GM19438 (cell line): ENCODE data around the gene ATP1B1.
"Not testable (repeated sequence)": the region's sequence is repeated elsewhere in the genome, so short reads cannot be mapped to it uniquely, and the experiment has no call there.

Experiments
- ATAC-seq: cut with Tn5 transposase; IDR thresholded peaks from one replicate; pipeline ENCODE4 v1.9.1; 2021; ENCODE audit warnings: low read depth; ENCODE audit not compliant: unreplicated experiment

ATP1B1 gene

DNA sequence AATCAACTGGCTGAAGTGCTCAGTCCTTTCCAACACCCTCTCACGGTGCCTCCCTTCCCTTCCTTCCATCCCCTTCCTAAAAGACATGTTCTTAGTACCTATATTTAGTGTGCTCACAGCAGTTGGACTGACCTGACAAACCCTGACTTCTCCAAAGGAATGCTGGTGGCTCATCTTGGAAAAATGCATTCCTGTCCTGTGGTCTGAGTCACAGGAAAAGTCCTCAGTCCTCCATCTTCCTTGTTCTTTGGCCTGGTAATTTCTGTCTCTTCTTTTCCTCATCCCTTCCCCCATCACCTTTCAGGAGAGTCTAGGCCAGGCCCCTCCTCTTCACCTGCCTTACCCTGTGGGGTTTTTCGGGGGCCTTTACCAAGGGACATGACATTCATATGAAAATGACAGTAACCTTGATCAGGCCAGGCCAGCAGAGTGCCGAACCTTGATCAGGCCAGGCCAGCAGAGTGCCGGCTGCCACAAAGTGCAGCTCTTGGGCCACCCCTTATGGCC lies 7.2 kb downstream of the ATP1B1 start:
- no peak for ATAC-seq

DNA sequence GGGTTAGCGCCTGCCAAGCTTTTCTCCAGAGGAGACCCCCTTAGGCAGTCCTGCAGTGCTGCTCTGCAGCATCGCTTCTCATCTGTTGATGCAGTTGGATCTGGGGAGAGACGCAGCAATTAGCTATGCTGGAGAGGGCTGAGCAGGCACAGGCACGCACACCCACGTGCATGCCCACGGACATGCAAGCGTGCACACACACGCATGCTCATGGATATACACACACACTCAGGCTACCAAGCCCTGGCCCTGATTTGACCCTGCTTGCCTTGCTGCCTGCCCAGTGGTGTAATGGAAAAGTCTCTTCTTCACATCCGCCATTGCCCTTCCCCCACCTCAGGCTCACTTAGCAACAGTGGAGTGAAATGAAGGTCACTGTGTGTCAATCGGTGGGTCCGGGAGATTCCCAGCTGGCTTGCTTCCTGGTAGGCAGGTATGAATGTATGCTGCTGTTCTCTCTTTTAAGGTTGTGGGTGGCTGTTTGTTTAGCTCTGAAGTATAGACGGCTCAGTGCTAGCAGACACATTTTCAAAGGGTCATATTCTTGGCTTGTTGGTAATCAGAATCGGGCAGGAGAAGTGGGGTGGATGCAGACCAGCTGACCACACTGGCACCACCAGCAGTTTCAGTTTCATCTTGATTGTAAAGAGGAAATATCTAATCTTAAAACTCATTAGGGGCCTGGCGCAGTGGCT lies 9.5 kb downstream of the ATP1B1 start:
- ATAC-seq: no peak

DNA sequence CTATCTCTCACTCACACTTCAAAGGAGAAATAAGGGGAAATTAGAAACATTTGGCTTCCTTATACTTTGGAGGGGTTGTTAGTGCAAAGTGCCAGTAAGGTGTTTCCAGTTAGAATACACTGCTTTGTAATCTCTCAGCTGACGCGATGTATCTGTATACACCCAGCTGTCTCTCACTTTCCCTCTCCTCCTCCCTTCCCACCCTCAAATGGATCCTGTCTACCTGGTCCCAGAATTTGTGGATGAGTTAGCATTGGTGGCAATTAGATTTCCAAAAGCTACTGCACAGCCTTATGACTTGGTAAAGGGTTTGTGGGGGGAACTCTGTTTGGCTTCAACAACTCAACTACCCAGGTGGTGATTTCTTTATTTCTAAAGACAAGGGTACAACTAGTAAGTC lies 10.5 kb downstream of the ATP1B1 start:
- ATAC-seq: no peak

GRCh38 chr1:169117599-169117998 lies 11.1 kb downstream of the ATP1B1 start:
- no peak for ATAC-seq

DNA sequence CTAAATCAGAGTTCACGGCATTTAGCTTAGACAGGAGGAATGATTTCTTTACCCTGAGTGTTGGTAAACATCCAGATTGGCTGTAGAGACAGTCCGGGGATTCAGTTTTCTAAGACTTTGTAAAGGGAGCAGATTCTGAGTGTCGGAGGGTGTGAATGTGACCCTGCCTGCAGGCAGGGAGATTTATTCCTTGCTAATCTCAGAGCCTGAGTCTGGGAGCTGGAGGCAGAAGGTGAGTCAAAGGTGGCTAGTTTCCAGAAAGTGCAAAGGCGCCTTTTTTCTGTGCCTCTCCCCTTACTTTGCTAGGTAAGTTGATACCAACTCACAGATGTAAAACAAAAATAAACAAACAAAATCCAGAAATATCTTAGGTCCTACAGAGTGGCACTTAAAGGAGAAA lies 11.7 kb downstream of the ATP1B1 start:
- no peak for ATAC-seq

GRCh38 chr1:169119405-169119804 lies 12.9 kb downstream of the ATP1B1 start:
- ATAC-seq: no peak

- ATAC-seq: no peak
Measured at GRCh38 chr1:169120066-169120465, 13.6 kb downstream of the ATP1B1 start.

- no peak for ATAC-seq
Measured at GRCh38 chr1:169121146-169121923, 14.8 kb downstream of the ATP1B1 start.

GRCh38 chr1:169122976-169123375 lies 16.5 kb downstream of the ATP1B1 start:
- ATAC-seq: no peak

DNA sequence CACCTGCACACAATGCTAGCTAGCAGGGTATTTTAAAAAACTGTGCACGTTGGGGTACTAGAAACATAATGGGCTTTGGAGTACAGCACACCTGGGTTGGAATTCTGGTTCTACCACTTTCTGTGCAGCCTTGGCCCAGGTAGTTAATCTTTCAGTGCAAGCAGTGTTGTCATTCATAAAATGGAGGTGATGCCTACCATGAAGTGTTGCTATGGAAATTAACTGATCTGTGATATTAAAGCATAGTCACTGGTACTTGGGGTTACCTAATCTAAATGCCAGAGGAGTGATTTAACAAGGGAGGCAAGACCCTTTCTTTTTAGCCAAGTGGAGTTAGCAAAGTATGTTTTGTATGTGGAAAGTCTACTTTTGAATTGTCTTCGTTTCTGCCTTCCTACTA lies 18.0 kb downstream of the ATP1B1 start:
- no peak for ATAC-seq

GRCh38 chr1:169125597-169125996 lies 19.1 kb downstream of the ATP1B1 start:
- ATAC-seq: not testable (repeated sequence)

- ATAC-seq: no peak
Measured at GRCh38 chr1:169126335-169126734, 19.8 kb downstream of the ATP1B1 start.

DNA sequence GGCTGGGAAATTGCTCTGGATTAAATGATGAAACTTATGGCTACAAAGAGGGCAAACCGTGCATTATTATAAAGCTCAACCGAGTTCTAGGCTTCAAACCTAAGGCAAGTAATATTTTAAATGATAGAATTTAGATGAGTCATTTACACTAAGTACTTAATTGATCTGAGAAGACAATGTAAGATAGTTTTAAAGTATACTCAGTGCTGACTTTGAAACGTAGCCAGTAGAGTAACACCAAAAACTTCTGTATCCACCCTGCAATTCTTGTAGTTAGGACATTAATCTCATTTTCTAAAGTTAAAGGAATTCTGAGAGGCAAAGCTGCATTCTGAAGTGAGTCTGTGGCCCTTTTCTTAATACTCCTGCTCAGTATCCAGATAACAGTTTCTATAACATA lies 20.8 kb downstream of the ATP1B1 start:
- ATAC-seq: no peak

DNA sequence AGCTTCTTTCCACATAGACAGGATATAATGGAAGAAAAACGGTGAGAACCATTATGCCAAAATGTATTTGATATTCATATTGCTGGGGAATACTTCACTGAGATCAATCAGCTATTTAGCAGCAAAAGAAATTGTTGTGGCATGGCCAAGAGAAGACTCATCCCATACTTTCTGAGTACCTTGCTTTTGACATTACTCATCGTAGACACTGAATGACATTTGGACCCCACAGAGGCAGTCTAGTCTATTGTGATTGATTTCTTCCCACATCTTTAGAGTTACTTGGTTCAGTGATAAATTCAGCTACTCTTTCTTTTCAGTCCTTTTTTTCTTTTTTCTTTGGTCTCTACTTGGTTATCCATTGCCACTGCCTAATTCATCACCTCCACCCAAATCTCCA lies 22.1 kb downstream of the ATP1B1 start:
- no peak for ATAC-seq

DNA sequence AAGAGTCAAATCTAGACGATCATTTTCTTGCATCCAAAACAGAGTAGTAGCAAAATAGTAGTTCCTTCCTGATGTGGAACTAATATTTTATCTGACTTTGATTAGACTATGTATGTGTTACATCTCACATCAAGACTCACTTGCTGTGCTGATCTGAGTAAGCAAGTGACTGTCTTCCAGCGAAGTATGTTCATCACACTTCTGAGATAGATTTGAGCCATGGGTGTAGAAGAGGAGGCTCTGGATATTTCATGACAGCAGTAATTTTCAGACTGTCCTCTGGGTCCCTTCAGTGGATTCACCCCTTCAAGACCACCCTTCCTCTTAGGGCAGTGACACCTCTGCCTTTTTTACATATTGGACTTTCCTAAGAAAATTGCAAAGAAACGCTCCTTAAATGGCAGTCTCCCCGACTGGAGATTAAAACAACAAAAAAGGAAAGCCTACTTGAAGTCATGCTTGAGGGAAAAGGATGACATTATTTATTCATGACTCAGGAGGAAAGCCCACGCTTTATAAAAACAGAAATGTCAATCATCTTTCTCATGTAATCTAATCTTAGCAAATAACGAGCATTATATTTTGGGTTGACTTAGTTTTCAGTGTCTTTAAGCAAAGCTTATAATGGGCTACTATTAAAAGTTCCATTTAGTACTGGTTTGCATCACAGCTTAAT lies 22.8 kb downstream of the ATP1B1 start:
- no peak for ATAC-seq

GRCh38 chr1:169130683-169131082 lies 24.2 kb downstream of the ATP1B1 start:
- ATAC-seq: no peak

DNA sequence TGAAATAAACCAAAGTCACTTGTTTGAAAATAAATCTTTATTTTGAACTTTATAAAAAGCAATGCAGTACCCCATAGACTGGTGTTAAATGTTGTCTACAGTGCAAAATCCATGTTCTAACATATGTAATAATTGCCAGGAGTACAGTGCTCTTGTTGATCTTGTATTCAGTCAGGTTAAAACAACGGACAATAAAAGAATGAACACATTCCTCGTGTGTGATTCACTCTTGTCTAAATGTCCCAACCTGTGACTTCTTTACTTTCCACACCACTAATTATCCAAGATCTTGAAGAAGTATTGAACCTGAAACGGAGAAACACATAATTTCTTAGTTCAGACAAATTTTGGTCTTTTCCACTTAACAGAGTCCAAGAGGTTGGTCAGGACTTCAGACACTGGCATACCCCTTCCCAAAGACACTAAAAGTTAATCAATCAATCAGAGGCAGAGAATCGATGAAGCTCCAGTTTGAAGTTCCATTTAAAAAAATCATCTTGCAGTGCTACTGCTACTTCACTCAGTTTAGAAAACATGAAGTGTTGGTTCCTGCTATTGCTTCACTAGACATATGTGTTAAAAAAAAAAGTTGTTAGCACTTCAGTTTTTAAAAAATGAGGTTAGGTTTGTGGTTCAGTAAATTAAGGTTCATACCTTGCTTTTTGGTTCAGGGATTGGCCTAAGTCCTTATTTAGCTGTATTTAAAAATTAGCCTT lies 26.2 kb downstream of the ATP1B1 start:
- ATAC-seq: no peak

GRCh38 chr1:169133228-169133576 lies 26.7 kb downstream of the ATP1B1 start:
- no peak for ATAC-seq

GRCh38 chr1:169133801-169134502 lies 27.5 kb downstream of the ATP1B1 start:
- no peak for ATAC-seq

DNA sequence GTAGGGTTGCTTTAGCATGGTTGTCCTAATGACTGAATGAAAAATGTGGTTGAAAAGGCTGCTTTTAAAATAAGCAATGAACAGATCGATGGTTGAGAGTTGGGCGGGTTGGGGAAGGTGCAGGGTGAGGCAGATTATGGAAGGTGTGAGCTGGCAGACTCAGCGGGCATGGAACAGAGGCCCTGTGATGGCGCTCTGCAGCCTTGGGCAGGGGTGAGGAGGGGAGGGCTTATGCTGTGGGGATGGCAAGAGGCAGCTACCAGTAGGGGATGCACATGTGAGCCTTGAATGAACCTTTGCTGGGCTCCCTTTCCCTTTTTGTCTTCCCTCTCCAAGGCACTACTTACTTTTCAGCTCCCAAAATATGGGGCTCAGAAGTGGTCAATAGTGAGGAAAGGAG lies 30.9 kb downstream of the ATP1B1 start:
- ATAC-seq: no peak
